GM21515 (cell line): ENCODE data around the gene ZNF534.
"Not testable (repeated sequence)": the region's sequence is repeated elsewhere in the genome, so short reads cannot be mapped to it uniquely, and the experiment has no call there.

Experiments used
- ATAC-seq: cut with Tn5 transposase; IDR thresholded peaks from one replicate; pipeline ENCODE4 v1.9.1; 2021; ENCODE audit not compliant: unreplicated experiment

The ZNF534 gene

GRCh38 chr19:52494518-52494917, 65.6 kb downstream of the ZNF534 start:
- ATAC-seq = no peak

DNA sequence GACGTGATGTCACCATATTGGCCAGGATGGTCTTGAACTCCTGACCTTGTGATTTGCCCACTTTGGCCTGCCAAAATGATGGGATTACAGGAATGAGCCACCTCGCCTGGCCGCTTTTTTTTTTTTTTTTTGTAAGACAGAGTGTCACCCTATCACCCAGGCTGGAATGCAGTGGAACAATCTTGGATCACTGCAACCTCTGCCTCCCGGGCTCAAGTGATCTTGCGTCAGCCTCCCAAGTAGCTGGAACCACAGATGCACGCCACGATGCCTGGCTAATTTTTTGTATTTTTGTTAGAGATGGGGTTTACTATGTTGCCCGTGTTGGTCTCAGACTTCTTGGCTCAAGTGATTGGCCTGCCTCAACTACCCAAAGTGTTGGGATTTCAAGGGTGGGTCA, 69.6 kb downstream of the ZNF534 start:
- ATAC-seq = no peak

- not testable (repeated sequence) for ATAC-seq
Observed at GRCh38 chr19:52500474-52500873, 71.5 kb downstream of the ZNF534 start.

DNA sequence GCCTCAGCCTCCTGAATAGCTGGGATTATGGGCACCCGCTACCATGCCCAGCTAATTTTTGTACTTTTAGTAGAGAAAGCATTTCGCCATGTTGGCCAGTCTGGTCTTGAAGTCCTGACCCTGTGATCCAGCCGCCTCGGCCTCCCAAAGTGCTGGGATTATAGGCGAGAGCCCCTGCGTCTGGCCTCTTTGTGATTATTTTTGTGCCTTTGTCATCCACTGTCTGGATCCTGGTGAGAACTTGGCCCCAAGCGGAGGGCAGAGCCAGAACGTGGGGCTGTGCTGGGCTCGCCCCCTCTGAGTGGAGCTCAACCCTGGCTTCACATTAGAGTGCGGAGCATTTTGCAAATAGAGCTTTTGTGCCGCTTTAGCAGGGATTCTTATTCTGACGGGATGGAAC, 72.0 kb downstream of the ZNF534 start:
- ATAC-seq = not testable (repeated sequence)
